Mesendoderm (in vitro differentiated cells): ENCODE results near the gene C17orf113.

Experiments
- DNase-seq: peaks from one replicate; pipeline ENCODE4 v3.0.0; 2013
- H2AK5ac ChIP-seq: 2 replicates; pipeline ENCODE4 v1.6.1; 2013; ENCODE audit warnings: low read length, inconsistent platforms
- H2BK120ac ChIP-seq: 2 replicates; pipeline ENCODE4 v1.6.1; 2013; ENCODE audit warnings: low read depth, mild to moderate bottlenecking, low read length, moderate library complexity, mixed read lengths
- H2BK15ac ChIP-seq: replicated peaks from 2 replicates; pipeline ENCODE4 v1.6.1; 2013; ENCODE audit warnings: low read depth, mild to moderate bottlenecking, moderate library complexity
- H2BK5ac ChIP-seq: 2 replicates; pipeline ENCODE4 v1.6.1; 2013; ENCODE audit warnings: low read length, inconsistent platforms
- H3K18ac ChIP-seq: 2 replicates; pipeline ENCODE4 v1.6.1; 2013; ENCODE audit warnings: mild to moderate bottlenecking, low read length, mixed read lengths
- H3K23ac ChIP-seq: one replicate; pipeline ENCODE4 v1.6.1; 2013; ENCODE audit warnings: low read length
- H3K27ac ChIP-seq: 2 replicates; pipeline ENCODE4 v1.5.1; 2013; ENCODE audit warnings: low read depth, mild to moderate bottlenecking, inconsistent platforms, low read length, moderate library complexity
- H3K27me3 ChIP-seq: 2 replicates; pipeline ENCODE4 v1.6.1; 2013; ENCODE audit warnings: low read length, control low read depth, mild to moderate bottlenecking, inconsistent platforms; ENCODE audit not compliant: insufficient read depth, poor library complexity
- H3K36me3 ChIP-seq: 2 replicates; pipeline ENCODE4 v1.6.1; 2013; ENCODE audit warnings: low read length, inconsistent platforms; ENCODE audit not compliant: control insufficient read depth, insufficient read depth
- H3K4ac ChIP-seq: one replicate; pipeline ENCODE4 v1.6.1; 2013; ENCODE audit warnings: low read depth, mild to moderate bottlenecking, low read length, moderate library complexity
- H3K4me1 ChIP-seq: 2 replicates; pipeline ENCODE4 v1.6.1; 2013; ENCODE audit warnings: low read depth, low read length, inconsistent platforms; ENCODE audit not compliant: control insufficient read depth
- H3K4me2 ChIP-seq: 2 replicates; pipeline ENCODE4 v1.6.1; 2013; ENCODE audit warnings: low read length
- H3K4me3 ChIP-seq: 2 replicates; pipeline ENCODE4 v1.5.1; 2013; ENCODE audit warnings: mild to moderate bottlenecking, low read length
- H3K56ac ChIP-seq: one replicate; pipeline ENCODE4 v1.6.1; 2013; ENCODE audit warnings: low read length
- H3K79me1 ChIP-seq: 2 replicates; pipeline ENCODE4 v1.6.1; 2013; ENCODE audit warnings: low read length, inconsistent platforms
- H3K79me2 ChIP-seq: 2 replicates; pipeline ENCODE4 v1.6.1; 2013; ENCODE audit warnings: mild to moderate bottlenecking, low read length; ENCODE audit not compliant: control insufficient read depth, insufficient read depth
- H3K9ac ChIP-seq: 2 replicates; pipeline ENCODE4 v1.6.1; 2013; ENCODE audit warnings: low read length, inconsistent platforms
- H4K5ac ChIP-seq: one replicate; pipeline ENCODE4 v1.6.1; 2013; ENCODE audit warnings: low read length
- H4K8ac ChIP-seq: one replicate; pipeline ENCODE4 v1.6.1; 2013; ENCODE audit warnings: low read depth, mild to moderate bottlenecking, control low read depth, low read length, moderate library complexity
- WGBS: extraction: QIAGEN DNeasy Blood & Tissue Kit; methylation state at CpG from one replicate; pipeline ENCODE4 v1.1.7; 2013; ENCODE audit warnings: low lambda C conversion rate, missing lambda C conversion rate; ENCODE audit not compliant: insufficient coverage; ENCODE audit errors: extremely low coverage; 5-methylcytosine and 5-hydroxymethylcytosine counted together

Gene C17orf113

GRCh38 chr17:42081516-42082129 lies 31.2 kb upstream of the C17orf113 start:
- H3K9ac ChIP-seq, result no peak overlapping the region

GRCh38 chr17:42079541-42079940 lies 29.1 kb upstream of the C17orf113 start:
- no peak overlapping the region for H2BK5ac ChIP-seq
- H3K4me2 ChIP-seq, result no peak overlapping the region
- no peaks in the 10 kb centered on the region for H3K79me1 ChIP-seq
- no peak overlapping the region for H3K27ac ChIP-seq
- H4K8ac ChIP-seq, result no peak overlapping the region
- DNase-seq, result no peak
- no peaks in the 10 kb centered on the region for H3K79me2 ChIP-seq
- H3K4me1 ChIP-seq, result no peaks in the 10 kb centered on the region
- H3K23ac ChIP-seq, result no peak overlapping the region
- H3K18ac ChIP-seq, result no peak overlapping the region
- no peaks in the 10 kb centered on the region for H3K27me3 ChIP-seq
- no peak overlapping the region for H3K4ac ChIP-seq
- WGBS, result no CpG with 5 or more reads among the region's 2 CpGs
- H3K56ac ChIP-seq, result no peak overlapping the region
- H3K36me3 ChIP-seq, result no peaks in the 10 kb centered on the region
- no peak overlapping the region for H2BK15ac ChIP-seq
- no peak overlapping the region for H2AK5ac ChIP-seq
- no peak overlapping the region for H4K5ac ChIP-seq
- no peak overlapping the region for H3K9ac ChIP-seq
- H2BK120ac ChIP-seq, result no peak overlapping the region
- no peak overlapping the region for H3K4me3 ChIP-seq

More at GRCh38 chr17:42081516-42082129, 31.2 kb upstream of the C17orf113 start:
- no peak overlapping the region for H2BK120ac ChIP-seq
- no peak overlapping the region for H3K4me2 ChIP-seq
- H3K4me1 ChIP-seq, result no peaks in the 10 kb centered on the region
- H3K18ac ChIP-seq, result no peak overlapping the region
- H3K36me3 ChIP-seq, result no peaks in the 10 kb centered on the region
- no peaks in the 10 kb centered on the region for H3K27me3 ChIP-seq
- no peak overlapping the region for H3K27ac ChIP-seq
- H3K4ac ChIP-seq, result no peak overlapping the region
- H3K4me3 ChIP-seq, result no peak overlapping the region
- no peaks in the 10 kb centered on the region for H3K79me2 ChIP-seq
- no peak overlapping the region for H2BK15ac ChIP-seq
- DNase-seq, result no peak
- no peak overlapping the region for H4K8ac ChIP-seq
- no peak overlapping the region for H3K56ac ChIP-seq
- H3K23ac ChIP-seq, result no peak overlapping the region
- H4K5ac ChIP-seq, result no peak overlapping the region
- no peak overlapping the region for H2BK5ac ChIP-seq
- WGBS, result no CpG with 5 or more reads among the region's 9 CpGs
- H3K79me1 ChIP-seq, result no peaks in the 10 kb centered on the region
- H2AK5ac ChIP-seq, result no peak overlapping the region

GRCh38 chr17:42078396-42079043 lies 28.1 kb upstream of the C17orf113 start:
- Histone ChIP-seq H4K5ac (no peak overlapping the region), H3K36me3 (no peaks in the 10 kb centered on the region), H3K79me1 (no peaks in the 10 kb centered on the region), H3K56ac (no peak overlapping the region), H2BK15ac (no peak overlapping the region), H3K79me2 (no peaks in the 10 kb centered on the region), H3K27me3 (no peaks in the 10 kb centered on the region), H2BK120ac (no peak overlapping the region), H4K8ac (no peak overlapping the region), H3K23ac (no peak overlapping the region), H3K4me3 (no peak overlapping the region), H2AK5ac (no peak overlapping the region), H3K9ac (no peak overlapping the region), H3K4me1 (no peaks in the 10 kb centered on the region), H3K4me2 (no peak overlapping the region), H2BK5ac (no peak overlapping the region), H3K4ac (no peak overlapping the region), H3K27ac (no peak overlapping the region), H3K18ac (no peak overlapping the region)
- no CpG with 5 or more reads among the region's 8 CpGs for WGBS
- no peak for DNase-seq

GRCh38 chr17:42077755-42078154 lies 27.4 kb upstream of the C17orf113 start:
- Histone ChIP-seq H2BK5ac (no peak overlapping the region), H4K5ac (no peak overlapping the region), H3K4ac (no peak overlapping the region), H4K8ac (no peak overlapping the region), H3K36me3 (no peaks in the 10 kb centered on the region), H3K9ac (no peak overlapping the region), H3K4me1 (no peaks in the 10 kb centered on the region), H2AK5ac (no peak overlapping the region), H3K18ac (no peak overlapping the region), H3K4me3 (no peak overlapping the region), H2BK120ac (no peak overlapping the region), H3K23ac (no peak overlapping the region), H3K27ac (no peak overlapping the region), H2BK15ac (no peak overlapping the region), H3K79me1 (no peaks in the 10 kb centered on the region), H3K79me2 (no peaks in the 10 kb centered on the region), H3K56ac (no peak overlapping the region), H3K27me3 (no peaks in the 10 kb centered on the region), H3K4me2 (no peak overlapping the region)
- WGBS, result no CpG with 5 or more reads among the region's 5 CpGs
- DNase-seq, result no peak

GRCh38 chr17:42076797-42077559 lies 26.6 kb upstream of the C17orf113 start:
- Histone ChIP-seq H3K36me3 (no peaks in the 10 kb centered on the region), H2AK5ac (no peak overlapping the region), H3K4me1 (no peaks in the 10 kb centered on the region), H3K79me2 (no peaks in the 10 kb centered on the region), H3K4me3 (no peak overlapping the region), H2BK5ac (no peak overlapping the region), H3K4me2 (no peak overlapping the region), H4K5ac (no peak overlapping the region), H3K9ac (no peak overlapping the region), H3K23ac (no peak overlapping the region), H3K4ac (no peak overlapping the region), H3K79me1 (no peaks in the 10 kb centered on the region), H3K18ac (no peak overlapping the region), H4K8ac (no peak overlapping the region), H3K27ac (no peak overlapping the region), H2BK120ac (no peak overlapping the region), H3K56ac (no peak overlapping the region), H2BK15ac (no peak overlapping the region), H3K27me3 (no peaks in the 10 kb centered on the region)
- no CpG with 5 or more reads among the region's 4 CpGs for WGBS
- no peak for DNase-seq
